ENCODE results near the gene EXOSC7. TPM values are rescaled to one million over a fixed set of nuclear protein-coding genes. Genes with fewer than 3 reads are reported as not detected.

The EXOSC7 gene
- polyA plus RNA-seq, 1 of the 3 experiments (the other 2 are of a cell fraction), result 83.5 TPM

GRCh38 chr3:44974416-44974815 lies 1.6 kb upstream of the EXOSC7 start:
- CTCF ChIA-PET, result interaction anchor here (1.1 to 4.2 kb wide), 2 partner anchors 60 to 468 kb away, joined by 4 to 19 read pairs; no protein-coding TSS in a partner anchor
- peaks cover 7 to 25% of the 10 kb centered on the region in 2 experiments; a peak in 3 of 4 replicates for H3K4me1 ChIP-seq (ENCODE audit: control insufficient read depth in 1 of 2, insufficient read depth in 2 of 2, low read depth in 1 of 2, low read length in 1 of 2)
- H3F3A ChIP-seq (replicated peaks; ENCODE audit: insufficient read depth), result no peaks in the 10 kb centered on the region
- H3K79me2 ChIP-seq (ENCODE audit: insufficient read depth), result peaks cover 94% of the 10 kb centered on the region
- TF ChIP-seq FOXJ3 (CRISPR knock-in tag; IDR thresholded peaks at IDR 0.05) (no peak), POLR2AphosphoS5 (IDR thresholded peaks at IDR 0.05; ENCODE audit: low read depth, low read length) (no peak), GATA2 (CRISPR knock-in tag; IDR thresholded peaks at IDR 0.05) (no peak), EZH2phosphoT487 (IDR thresholded peaks at IDR 0.05; ENCODE audit: borderline replicate concordance, low read depth) (no peak), ZBTB33 (IDR thresholded peaks at IDR 0.05; ENCODE audit: borderline replicate concordance, low read depth) (no peak), USF1 (IDR thresholded peaks at IDR 0.05; ENCODE audit: borderline replicate concordance, low read depth) (no peak), CHD2 (IDR thresholded peaks at IDR 0.05; ENCODE audit: low read length, partially characterized antibody) (no peak), JUND (IDR thresholded peaks at IDR 0.05) (no peak), FOSL2 (IDR thresholded peaks at IDR 0.05; ENCODE audit: borderline replicate concordance, low read depth) (no peak), YY1 (IDR thresholded peaks at IDR 0.05; ENCODE audit: low read depth) (no peak)
- POLR2A ChIA-PET, result no interaction called here
- H4K20me1 ChIP-seq (ENCODE audit: insufficient read depth), result no peaks in the 10 kb centered on the region
- H3K27me3 ChIP-seq (ENCODE audit: insufficient read depth), result no peaks in the 10 kb centered on the region
- H3K9me2 ChIP-seq, result no peaks in the 10 kb centered on the region
- H2AFZ ChIP-seq (ENCODE audit: low read depth), result no peak overlapping the region
- peaks cover 0 to 2% of the 10 kb centered on the region in 2 experiments for H3K36me3 ChIP-seq (replicated peaks in 1 of 2; ENCODE audit: control insufficient read depth in 1 of 2, insufficient read depth in 2 of 2, low read length in 1 of 2)
- peak overlapping the region; percentile 95 to 97 for H3K4me3 ChIP-seq (ENCODE audit: low read depth in 2 of 2, low read length in 1 of 2)
- peak overlapping the region; percentile 91; the same call in 1 of the 2 replicates for H3K9ac ChIP-seq
- no peaks in the 10 kb centered on the region for H3K9me3 ChIP-seq
- peak overlapping the region; percentile 88 for H3K4me2 ChIP-seq
- WGBS (ENCODE audit: low lambda C conversion rate), result 86% methylated on average over 4 of the region's 4 CpGs
- no peak overlapping the region for H3K27ac ChIP-seq (ENCODE audit: low read depth in 2 of 2, low read length in 1 of 2)
- DNase-seq, result no peak

- Histone ChIP-seq H3K27ac (ENCODE audit: low read depth in 2 of 2, low read length in 1 of 2) (no peak overlapping the region), H3K9me3 (no peaks in the 10 kb centered on the region), H3K4me2 (no peak overlapping the region), H3K4me3 (ENCODE audit: low read depth in 2 of 2, low read length in 1 of 2) (no peak overlapping the region), H3K9ac (no peak overlapping the region), H3K27me3 (ENCODE audit: insufficient read depth) (no peaks in the 10 kb centered on the region), H2AFZ (ENCODE audit: low read depth) (no peak overlapping the region), H3K4me1 (ENCODE audit: control insufficient read depth in 1 of 2, insufficient read depth in 2 of 2, low read depth in 1 of 2, low read length in 1 of 2) (peaks cover 7 to 12% of the 10 kb centered on the region in 2 experiments; a peak in 3 of 4 replicates), H3K36me3 (replicated peaks in 1 of 2; ENCODE audit: control insufficient read depth in 1 of 2, insufficient read depth in 2 of 2, low read length in 1 of 2) (peaks cover 0 to 7% of the 10 kb centered on the region in 2 experiments), H3K79me2 (ENCODE audit: insufficient read depth) (peaks cover 91% of the 10 kb centered on the region), H3K9me2 (no peaks in the 10 kb centered on the region), H3F3A (replicated peaks; ENCODE audit: insufficient read depth) (no peaks in the 10 kb centered on the region), H4K20me1 (ENCODE audit: insufficient read depth) (peaks cover 8% of the 10 kb centered on the region; the same call in 1 of the 2 replicates)
- DNase-seq, result no peak
- WGBS (ENCODE audit: low lambda C conversion rate), result 100% methylated on average over 1 of the region's 1 CpG
- ChIA-PET POLR2A (no interaction called here), CTCF (interaction anchor here (1.2 kb wide), 1 partner anchor 11 kb away, joined by 6 read pairs; no protein-coding TSS in a partner anchor)
- no peak for TF ChIP-seq USF2 (IDR thresholded peaks at IDR 0.05; ENCODE audit: borderline replicate concordance, low read depth, low read length)
- TF ChIP-seq MAX (IDR thresholded peaks at IDR 0.05; ENCODE audit: low read depth), result no peak
- TF ChIP-seq PBX3 (IDR thresholded peaks at IDR 0.05), result no peak
- no peak for TF ChIP-seq IRF3 (IDR thresholded peaks at IDR 0.05; ENCODE audit: low read depth, low read length)
- no peak for TF ChIP-seq NFIC (IDR thresholded peaks at IDR 0.05; ENCODE audit: borderline replicate concordance)
- TF ChIP-seq FOXJ3 (CRISPR knock-in tag; IDR thresholded peaks at IDR 0.05), result no peak
- no peak for TF ChIP-seq GATA2 (CRISPR knock-in tag; IDR thresholded peaks at IDR 0.05)
- TF ChIP-seq USF1 (IDR thresholded peaks at IDR 0.05; ENCODE audit: borderline replicate concordance, low read depth), result no peak
- no peak for TF ChIP-seq FOXM1 (IDR thresholded peaks at IDR 0.05; ENCODE audit: low read depth)
- no peak for TF ChIP-seq RXRA (IDR thresholded peaks at IDR 0.05; ENCODE audit: borderline replicate concordance, low read depth)
- TF ChIP-seq SMC3 (IDR thresholded peaks at IDR 0.05; ENCODE audit: low read depth, low read length), result no peak
- no peak for TF ChIP-seq GABPA (IDR thresholded peaks at IDR 0.05; ENCODE audit: low read depth)
These were observed 5.2 kb downstream of the EXOSC7 start for GRCh38 chr3:44981220-44981619.
